Measurements from ENCODE around the gene ZCCHC4.

The ZCCHC4 gene

GRCh38 chr4:25403699-25404098 lies 91.1 kb downstream of the ZCCHC4 start:
- no peak for TF ChIP-seq MYC (IDR thresholded peaks at IDR 0.05; ENCODE audit: low read depth, low read length)
- TF ChIP-seq CTCF (IDR thresholded peaks at IDR 0.05; ENCODE audit: low read depth, low read length): no peak
- TF ChIP-seq POLR2A (IDR thresholded peaks at IDR 0.05; ENCODE audit: extremely low read depth, insufficient read length): no peak
- TF ChIP-seq MAX (IDR thresholded peaks at IDR 0.05; ENCODE audit: low read depth, low read length): no peak
- DNase-seq (ENCODE audit: low read depth): no peak
- no peak overlapping the region for H3K4me3 ChIP-seq (ENCODE audit: low read depth, low read length)

GRCh38 chr4:25405453-25405852 lies 92.9 kb downstream of the ZCCHC4 start:
- no peak for DNase-seq (ENCODE audit: low read depth)
- no peak overlapping the region for H3K4me3 ChIP-seq (ENCODE audit: low read depth, low read length)
- TF ChIP-seq MYC (IDR thresholded peaks at IDR 0.05; ENCODE audit: low read depth, low read length) (no peak), CTCF (IDR thresholded peaks at IDR 0.05; ENCODE audit: low read depth, low read length) (no peak), POLR2A (IDR thresholded peaks at IDR 0.05; ENCODE audit: extremely low read depth, insufficient read length) (no peak), MAX (IDR thresholded peaks at IDR 0.05; ENCODE audit: low read depth, low read length) (no peak)

GRCh38 chr4:25406081-25406692 lies 93.6 kb downstream of the ZCCHC4 start:
- H3K4me3 ChIP-seq (ENCODE audit: low read depth, low read length): no peak overlapping the region
- no peak for DNase-seq (ENCODE audit: low read depth)
- no peak for TF ChIP-seq MAX (IDR thresholded peaks at IDR 0.05; ENCODE audit: low read depth, low read length)
- no peak for TF ChIP-seq CTCF (IDR thresholded peaks at IDR 0.05; ENCODE audit: low read depth, low read length)
- no peak for TF ChIP-seq POLR2A (IDR thresholded peaks at IDR 0.05; ENCODE audit: extremely low read depth, insufficient read length)
- TF ChIP-seq MYC (IDR thresholded peaks at IDR 0.05; ENCODE audit: low read depth, low read length): no peak

- H3K4me3 ChIP-seq (ENCODE audit: low read depth, low read length): no peak overlapping the region
- TF ChIP-seq MYC (IDR thresholded peaks at IDR 0.05; ENCODE audit: low read depth, low read length) (no peak), POLR2A (IDR thresholded peaks at IDR 0.05; ENCODE audit: extremely low read depth, insufficient read length) (no peak), MAX (IDR thresholded peaks at IDR 0.05; ENCODE audit: low read depth, low read length) (no peak), CTCF (IDR thresholded peaks at IDR 0.05; ENCODE audit: low read depth, low read length) (no peak)
- DNase-seq (ENCODE audit: low read depth): no peak
These were observed 98.4 kb downstream of the ZCCHC4 start for GRCh38 chr4:25410820-25411529.

- no peak overlapping the region for H3K4me3 ChIP-seq (ENCODE audit: low read depth, low read length)
- no peak for DNase-seq (ENCODE audit: low read depth)
- TF ChIP-seq MYC (IDR thresholded peaks at IDR 0.05; ENCODE audit: low read depth, low read length): no peak
- TF ChIP-seq POLR2A (IDR thresholded peaks at IDR 0.05; ENCODE audit: extremely low read depth, insufficient read length): no peak
- TF ChIP-seq CTCF (IDR thresholded peaks at IDR 0.05; ENCODE audit: low read depth, low read length): no peak
- TF ChIP-seq MAX (IDR thresholded peaks at IDR 0.05; ENCODE audit: low read depth, low read length): no peak
These were observed 100.7 kb downstream of the ZCCHC4 start for GRCh38 chr4:25413261-25413660.

All from NB4 (cell line).